Activated CD4-positive, alpha-beta T cell treated with anti-CD3 and anti-CD28 coated beads, Interleukin-2, amount 50 U/mL, for 16 hours (primary cell): Measurements from ENCODE around the gene SALL1.

ENCODE experiments used
- DNase-seq: peaks from one replicate; pipeline ENCODE4 v3.0.0-alpha.2; 2020

Gene SALL1

GRCh38 chr16:51139568-51139967, 11.5 kb downstream of the SALL1 start:
- no peak for DNase-seq

- no peak for DNase-seq
These were observed 12.9 kb downstream of the SALL1 start for GRCh38 chr16:51138178-51138577.

- DNase-seq, result no peak
These were observed 14.0 kb downstream of the SALL1 start for GRCh38 chr16:51137097-51137496.

GRCh38 chr16:51134876-51135275, 16.2 kb downstream of the SALL1 start:
- DNase-seq, result no peak

GRCh38 chr16:51134269-51134812, 16.7 kb downstream of the SALL1 start:
- DNase-seq, result no peak

GRCh38 chr16:51133688-51134087, 17.4 kb downstream of the SALL1 start:
- DNase-seq, result no peak

GRCh38 chr16:51133183-51133582, 17.9 kb downstream of the SALL1 start:
- no peak for DNase-seq

- no peak for DNase-seq
These were observed 18.5 kb downstream of the SALL1 start for GRCh38 chr16:51132490-51133115.

- no peak for DNase-seq
These were observed 19.5 kb downstream of the SALL1 start for GRCh38 chr16:51131619-51132018.

- DNase-seq, result no peak
These were observed 22.0 kb downstream of the SALL1 start for GRCh38 chr16:51129105-51129504.

GRCh38 chr16:51125992-51126391, 25.1 kb downstream of the SALL1 start:
- DNase-seq, result no peak

- DNase-seq, result no peak
These were observed 26.2 kb downstream of the SALL1 start for GRCh38 chr16:51124896-51125295.

- no peak for DNase-seq
These were observed 29.2 kb downstream of the SALL1 start for GRCh38 chr16:51121850-51122249.

GRCh38 chr16:51120730-51121347, 30.2 kb downstream of the SALL1 start:
- DNase-seq, result no peak

GRCh38 chr16:51119973-51120729, 30.9 kb downstream of the SALL1 start:
- DNase-seq, result no peak

- no peak for DNase-seq
These were observed 31.5 kb downstream of the SALL1 start for GRCh38 chr16:51119556-51119955.

- DNase-seq, result no peak
These were observed 34.7 kb downstream of the SALL1 start for GRCh38 chr16:51116353-51116752.

GRCh38 chr16:51114382-51114781, 36.7 kb downstream of the SALL1 start:
- no peak for DNase-seq

GRCh38 chr16:51113236-51114125, 37.6 kb downstream of the SALL1 start:
- no peak for DNase-seq

- DNase-seq, result no peak
These were observed 38.7 kb downstream of the SALL1 start for GRCh38 chr16:51112323-51112722.

GRCh38 chr16:51111759-51112158, 39.3 kb downstream of the SALL1 start:
- no peak for DNase-seq

GRCh38 chr16:51110700-51111157, 40.3 kb downstream of the SALL1 start:
- DNase-seq, result no peak

- no peak for DNase-seq
These were observed 41.9 kb downstream of the SALL1 start for GRCh38 chr16:51109173-51109572.
